Mesenchymal stem cell (in vitro differentiated cells and primary cell): ENCODE results near the gene GALR2.
"Not testable (repeated sequence)": the region's sequence is repeated elsewhere in the genome, so short reads cannot be mapped to it uniquely, and the experiment has no call there.

Experiments used
- DNase-seq: peaks from one replicate; pipeline ENCODE4 v3.0.0-alpha.2; 2013
- H2AFZ ChIP-seq: one replicate; pipeline ENCODE4 v1.6.1; 2013; ENCODE audit warnings: low read depth, mild to moderate bottlenecking, control low read depth, inconsistent platforms, low read length, moderate library complexity
- H2AK5ac ChIP-seq: 2 replicates; pipeline ENCODE4 v1.6.1; 2013; ENCODE audit warnings: low read length, moderate library complexity, mild to moderate bottlenecking, inconsistent platforms; ENCODE audit not compliant: severe bottlenecking
- H2BK120ac ChIP-seq: one replicate; pipeline ENCODE4 v1.6.1; 2013; ENCODE audit warnings: low read depth, mild to moderate bottlenecking, inconsistent platforms, low read length, moderate library complexity
- H2BK12ac ChIP-seq, 2 experiments: one replicate each; pipeline ENCODE4 v1.6.1; 2013; ENCODE audit warnings: inconsistent platforms in 2 of 2, low read length in 2 of 2, mild to moderate bottlenecking in 2 of 2, moderate library complexity in 2 of 2, control low read depth in 1 of 2
- H2BK15ac ChIP-seq: one replicate; pipeline ENCODE4 v1.6.1; 2013; ENCODE audit warnings: mild to moderate bottlenecking, low read depth, inconsistent platforms; ENCODE audit not compliant: poor library complexity, severe bottlenecking
- H2BK5ac ChIP-seq: 2 replicates; pipeline ENCODE4 v1.6.1; 2013; ENCODE audit warnings: low read depth, mild to moderate bottlenecking, low read length, control low read depth, inconsistent platforms; ENCODE audit not compliant: poor library complexity, severe bottlenecking
- H3K14ac ChIP-seq, 2 experiments: one replicate each; pipeline ENCODE4 v1.6.1; 2013; ENCODE audit warnings: inconsistent platforms in 2 of 2, low read length in 2 of 2, control low read depth in 1 of 2, mild to moderate bottlenecking in 1 of 2, moderate library complexity in 1 of 2
- H3K18ac ChIP-seq, 2 experiments: one replicate each; pipeline ENCODE4 v1.6.1; 2013; ENCODE audit warnings: inconsistent platforms in 2 of 2, low read length in 2 of 2, control low read depth in 1 of 2, low read depth in 1 of 2, mild to moderate bottlenecking in 1 of 2
- H3K23ac ChIP-seq, 2 experiments: one replicate each; pipeline ENCODE4 v1.6.1; 2013; ENCODE audit warnings: inconsistent platforms in 2 of 2, low read length in 2 of 2, mild to moderate bottlenecking in 2 of 2, moderate library complexity in 2 of 2, control low read depth in 1 of 2
- H3K27ac ChIP-seq: 2 replicates; pipeline ENCODE4 v1.5.1; 2013; ENCODE audit warnings: mild to moderate bottlenecking, moderate library complexity, low read length, control low read depth, inconsistent platforms; ENCODE audit not compliant: poor library complexity, severe bottlenecking
- H3K27me3 ChIP-seq, 2 experiments: 2 replicates each; pipeline versions ENCODE4 v1.6.1 to v1.7.0; 2013; ENCODE audit warnings: low read length in 2 of 2, mild to moderate bottlenecking in 2 of 2, moderate library complexity in 2 of 2, control low read depth in 1 of 2, inconsistent platforms in 1 of 2; ENCODE audit not compliant: control insufficient read depth in 1 of 2, insufficient read depth in 1 of 2
- H3K36me3 ChIP-seq, 2 experiments: 2 replicates each; pipeline versions ENCODE4 v1.6.1 to v1.7.0; 2013; ENCODE audit warnings: low read length in 2 of 2, control low read depth in 1 of 2, inconsistent platforms in 1 of 2, low read depth in 1 of 2, mild to moderate bottlenecking in 1 of 2; ENCODE audit not compliant: insufficient read depth in 2 of 2, control insufficient read depth in 1 of 2
- H3K4ac ChIP-seq, 2 experiments: one replicate each; pipeline ENCODE4 v1.6.1; 2013; ENCODE audit warnings: inconsistent platforms in 2 of 2, low read length in 2 of 2, mild to moderate bottlenecking in 2 of 2, moderate library complexity in 2 of 2, control low read depth in 1 of 2, low read depth in 1 of 2
- H3K4me1 ChIP-seq: 2 replicates; pipeline ENCODE4 v1.6.1; 2013; ENCODE audit warnings: low read depth, low read length, control low read depth; ENCODE audit not compliant: control insufficient read depth, insufficient read depth
- H3K4me2 ChIP-seq: 2 replicates; pipeline ENCODE4 v1.6.1; 2013; ENCODE audit warnings: low read length, mild to moderate bottlenecking, inconsistent platforms; ENCODE audit not compliant: poor library complexity, severe bottlenecking
- H3K4me3 ChIP-seq, 2 experiments: 2 replicates each; pipeline versions ENCODE4 v1.5.1 to v1.7.0; 2013; ENCODE audit warnings: low read length in 2 of 2, mild to moderate bottlenecking in 2 of 2, control low read depth in 1 of 2, low read depth in 1 of 2; ENCODE audit not compliant: insufficient read depth in 1 of 2
- H3K79me1 ChIP-seq: replicated peaks from 2 replicates; pipeline ENCODE4 v1.6.1; 2013; ENCODE audit warnings: mild to moderate bottlenecking, control low read depth, low read length, inconsistent platforms; ENCODE audit not compliant: poor library complexity, severe bottlenecking
- H3K9ac ChIP-seq: 2 replicates; pipeline ENCODE4 v1.7.0; 2013; ENCODE audit warnings: mild to moderate bottlenecking, low read length, moderate library complexity
- H3K9me3 ChIP-seq: 2 replicates; pipeline ENCODE4 v1.7.0; 2013; ENCODE audit warnings: mild to moderate bottlenecking, low read length; ENCODE audit not compliant: control insufficient read depth
- H4K8ac ChIP-seq: one replicate; pipeline ENCODE4 v1.6.1; 2013; ENCODE audit warnings: inconsistent platforms, mild to moderate bottlenecking, low read length, moderate library complexity
- H4K91ac ChIP-seq: one replicate; pipeline ENCODE4 v1.6.1; 2013; ENCODE audit warnings: mild to moderate bottlenecking, low read length, inconsistent platforms
- WGBS: methylation state at CpG from one replicate; pipeline ENCODE4 v1.1.7; 2013; ENCODE audit warnings: mixed read lengths; 5-methylcytosine and 5-hydroxymethylcytosine counted together

GALR2 gene

GRCh38 chr17:76042868-76043267 lies 31.7 kb upstream of the GALR2 start:
- not testable (repeated sequence) for H3K4me2 ChIP-seq, H4K8ac ChIP-seq, H3K4me3 ChIP-seq, H2BK5ac ChIP-seq, H3K4ac ChIP-seq, H3K23ac ChIP-seq, H3K27ac ChIP-seq, H3K9ac ChIP-seq, H3K27me3 ChIP-seq, H3K9me3 ChIP-seq, H2BK12ac ChIP-seq, H2AK5ac ChIP-seq, H2AFZ ChIP-seq, DNase-seq, H3K18ac ChIP-seq, H2BK120ac ChIP-seq, H3K14ac ChIP-seq, H2BK15ac ChIP-seq, H4K91ac ChIP-seq
- WGBS = 100% methylated on average over 2 of the region's 3 CpGs
- Histone ChIP-seq H3K79me1 (peaks cover 32% of the 10 kb centered on the region), H3K4me1 (peaks cover 17% of the 10 kb centered on the region), H3K36me3 (peaks cover 79 to 97% of the 10 kb centered on the region in 2 experiments)

- H3K27ac ChIP-seq, H3K9me3 ChIP-seq, H3K18ac ChIP-seq, H2BK120ac ChIP-seq, H3K9ac ChIP-seq, H4K8ac ChIP-seq, H2AFZ ChIP-seq, H2BK15ac ChIP-seq, H3K27me3 ChIP-seq, H3K4me3 ChIP-seq, H3K23ac ChIP-seq, H2BK12ac ChIP-seq, H3K14ac ChIP-seq, H2BK5ac ChIP-seq, H3K4ac ChIP-seq, H2AK5ac ChIP-seq, H4K91ac ChIP-seq, H3K4me2 ChIP-seq, DNase-seq: not testable (repeated sequence)
- Histone ChIP-seq H3K36me3 (peaks cover 77 to 97% of the 10 kb centered on the region in 2 experiments), H3K79me1 (peaks cover 35% of the 10 kb centered on the region), H3K4me1 (peaks cover 24% of the 10 kb centered on the region)
- WGBS = 98% methylated on average over 11 of the region's 11 CpGs
Measured at GRCh38 chr17:76044475-76045007, 30.0 kb upstream of the GALR2 start.

GRCh38 chr17:76046064-76046463 lies 28.5 kb upstream of the GALR2 start:
- no peak for DNase-seq

GRCh38 chr17:76048025-76048605 lies 26.5 kb upstream of the GALR2 start:
- Histone ChIP-seq H3K9me3 (no peaks in the 10 kb centered on the region), H2BK12ac (peak overlapping the region in 1 of 2 experiments; percentile 18), H3K4me3 (no peak overlapping the region), H3K14ac (no peak overlapping the region), H2AFZ (no peak overlapping the region), H3K79me1 (peaks cover 25% of the 10 kb centered on the region), H2AK5ac (peak overlapping the region; percentile 98), H2BK5ac (peak overlapping the region; percentile 66), H3K27ac (peak overlapping the region; percentile 96), H3K4me1 (peaks cover 29% of the 10 kb centered on the region), H2BK120ac (no peak overlapping the region), H3K23ac (peak overlapping the region in 1 of 2 experiments; percentile 53), H3K4ac (no peak overlapping the region), H3K9ac (no peak overlapping the region), H3K18ac (no peak overlapping the region), H2BK15ac (no peak overlapping the region), H3K4me2 (peak overlapping the region; percentile 25), H3K36me3 (peaks cover 58 to 91% of the 10 kb centered on the region in 2 experiments), H3K27me3 (no peaks in the 10 kb centered on the region), H4K91ac (no peak overlapping the region), H4K8ac (no peak overlapping the region)
- 90% methylated on average over 9 of the region's 9 CpGs for WGBS
- no peak for DNase-seq

More at GRCh38 chr17:76046064-76046463, 28.5 kb upstream of the GALR2 start:
- H2BK5ac ChIP-seq = no peak overlapping the region
- H3K27me3 ChIP-seq = no peaks in the 10 kb centered on the region
- no peak overlapping the region for H2BK15ac ChIP-seq
- H4K91ac ChIP-seq = no peak overlapping the region
- H3K36me3 ChIP-seq = peaks cover 72 to 97% of the 10 kb centered on the region in 2 experiments
- H2BK12ac ChIP-seq = no peak overlapping the region
- no peak overlapping the region for H3K14ac ChIP-seq
- H3K9me3 ChIP-seq = no peaks in the 10 kb centered on the region
- no peak overlapping the region for H4K8ac ChIP-seq
- peaks cover 25% of the 10 kb centered on the region for H3K4me1 ChIP-seq
- H3K18ac ChIP-seq = no peak overlapping the region
- H3K4me2 ChIP-seq = no peak overlapping the region
- 98% methylated on average over 8 of the region's 8 CpGs for WGBS
- no peak overlapping the region for H3K4ac ChIP-seq
- no peak overlapping the region for H2AFZ ChIP-seq
- no peak overlapping the region for H3K23ac ChIP-seq
- H3K4me3 ChIP-seq = no peak overlapping the region
- peaks cover 33% of the 10 kb centered on the region for H3K79me1 ChIP-seq
- no peak overlapping the region for H3K9ac ChIP-seq
- no peak overlapping the region for H2AK5ac ChIP-seq
- H2BK120ac ChIP-seq = no peak overlapping the region
- no peak overlapping the region for H3K27ac ChIP-seq
